Measurements from ENCODE around the gene C16orf74. TPM values are rescaled to one million over a fixed set of nuclear protein-coding genes. Genes with fewer than 3 reads are reported as not detected.

C16orf74 gene
- total and polyA plus RNA-seq, 7 experiments from 2014 or later = 0.99 to 19.8 (median 13.1) TPM

GRCh38 chr16:85718682-85719081 is 32.2 kb downstream of the C16orf74 start:
- ATAC-seq (no peak), DNase-seq (no peak)
- Histone ChIP-seq H3K4me1 (ENCODE audit: control insufficient read depth in 2 of 2, insufficient read depth in 2 of 2, low read length in 2 of 2) (peaks cover 0 to 11% of the 10 kb centered on the region in 2 donors), H3K4me3 (ENCODE audit: low read length) (no peak overlapping the region), H3K27me3 (ENCODE audit: control insufficient read depth in 2 of 2, insufficient read depth in 2 of 2, low read length in 2 of 2) (no peaks in the 10 kb centered on the region), H3K27ac (ENCODE audit: low read depth, low read length) (no peak overlapping the region), H3K36me3 (ENCODE audit: control insufficient read depth in 2 of 3, insufficient read depth in 3 of 3, low read length in 3 of 3) (no peaks in the 10 kb centered on the region), H3K9me3 (ENCODE audit: control insufficient read depth in 2 of 3, low read length in 3 of 3) (no peaks in the 10 kb centered on the region)
- Mint-ChIP-seq H3K27ac (no peak overlapping the region), H3K27me3 (peaks cover 0 to 15% (median 0%) of the 10 kb centered on the region in 5 donors), H3K4me3 (no peak overlapping the region), H3K9me3 (no peaks in the 10 kb centered on the region), H3K36me3 (peaks cover 0 to 2% (median 0%) of the 10 kb centered on the region in 5 donors), H3K4me1 (peaks cover 0 to 20% (median 17%) of the 10 kb centered on the region in 7 donors)
- intact Hi-C loops (cut with micrococcal nuclease) = loop anchor here (1.0 to 10.0 kb wide), 6 partner anchors 17 to 414 kb away; partner anchors contain the start of gene C16orf74 (in 1 of the 2)
- ChIA-PET CTCF (interaction anchor here (0.7 kb wide), 1 partner anchor 324 kb away, joined by 3 read pairs; no protein-coding TSS in a partner anchor), POLR2A (no interaction called here)

- no peak for DNase-seq
- Mint-ChIP-seq H3K27me3 (peaks cover 0 to 15% (median 0%) of the 10 kb centered on the region in 5 donors), H3K36me3 (peaks cover 0 to 2% (median 0%) of the 10 kb centered on the region in 5 donors), H3K4me1 (peaks cover 0 to 20% (median 17%) of the 10 kb centered on the region in 7 donors), H3K9me3 (peaks cover 0 to under 1% (median 0%) of the 10 kb centered on the region in 11 donors), H3K27ac (no peak overlapping the region), H3K4me3 (peak overlapping the region in 1 of 10 donors; percentile 61)
- no peaks in the 10 kb centered on the region for H3K9me3 ChIP-seq (ENCODE audit: control insufficient read depth in 2 of 3, low read length in 3 of 3)
- CTCF ChIA-PET = no interaction called here
- ATAC-seq = no peak
- H3K36me3 ChIP-seq (ENCODE audit: control insufficient read depth in 2 of 3, insufficient read depth in 3 of 3, low read length in 3 of 3) = no peaks in the 10 kb centered on the region
- no peak overlapping the region for H3K4me3 ChIP-seq (ENCODE audit: low read length)
- intact Hi-C loops (cut with micrococcal nuclease) = loop anchor here (1.0 to 10.0 kb wide), 6 partner anchors 17 to 413 kb away; partner anchors contain the start of gene C16orf74 (in 1 of the 2)
- H3K27ac ChIP-seq (ENCODE audit: low read depth, low read length) = no peak overlapping the region
- POLR2A ChIA-PET = no interaction called here
- H3K27me3 ChIP-seq (ENCODE audit: control insufficient read depth in 2 of 2, insufficient read depth in 2 of 2, low read length in 2 of 2) = no peaks in the 10 kb centered on the region
- peaks cover 0 to 11% of the 10 kb centered on the region in 2 donors for H3K4me1 ChIP-seq (ENCODE audit: control insufficient read depth in 2 of 2, insufficient read depth in 2 of 2, low read length in 2 of 2)
Measured at GRCh38 chr16:85718153-85718477, 32.8 kb downstream of the C16orf74 start.

GRCh38 chr16:85717393-85718152 is 33.3 kb downstream of the C16orf74 start:
- ChIA-PET CTCF (interaction anchor here (0.7 to 2.4 kb wide), 4 partner anchors 12 to 420 kb away, joined by 3 to 6 read pairs (median 4); no protein-coding TSS in a partner anchor), POLR2A (no interaction called here)
- H3K27ac ChIP-seq (ENCODE audit: low read depth, low read length) = no peak overlapping the region
- intact Hi-C loops (cut with micrococcal nuclease) = loop anchor here (1.0 to 10.0 kb wide), 6 partner anchors 18 to 413 kb away; partner anchors contain the start of gene C16orf74 (in 1 of the 2)
- peaks cover 0 to 20% (median 17%) of the 10 kb centered on the region in 7 donors for H3K4me1 Mint-ChIP-seq
- no peaks in the 10 kb centered on the region for H3K36me3 ChIP-seq (ENCODE audit: control insufficient read depth in 2 of 3, insufficient read depth in 3 of 3, low read length in 3 of 3)
- H3K9me3 Mint-ChIP-seq = peaks cover 0 to 6% (median 0%) of the 10 kb centered on the region in 11 donors
- no peak overlapping the region for H3K27ac Mint-ChIP-seq
- H3K36me3 Mint-ChIP-seq = peaks cover 0 to 6% (median 4%) of the 10 kb centered on the region in 5 donors
- peak; percentile 26 to 59 (median 49) for DNase-seq
- H3K4me3 ChIP-seq (ENCODE audit: low read length) = no peak overlapping the region
- peak overlapping the region in 1 of 10 donors; percentile 61 for H3K4me3 Mint-ChIP-seq
- H3K4me1 ChIP-seq (ENCODE audit: control insufficient read depth in 2 of 2, insufficient read depth in 2 of 2, low read length in 2 of 2) = peaks cover 0 to 11% of the 10 kb centered on the region in 2 donors
- no peaks in the 10 kb centered on the region for H3K27me3 ChIP-seq (ENCODE audit: control insufficient read depth in 2 of 2, insufficient read depth in 2 of 2, low read length in 2 of 2)
- H3K9me3 ChIP-seq (ENCODE audit: control insufficient read depth in 2 of 3, low read length in 3 of 3) = no peaks in the 10 kb centered on the region
- peak; percentile 63 for ATAC-seq
- peaks cover 0 to 15% (median 0%) of the 10 kb centered on the region in 5 donors for H3K27me3 Mint-ChIP-seq

GRCh38 chr16:85716680-85717038 is 34.2 kb downstream of the C16orf74 start:
- intact Hi-C loops (cut with micrococcal nuclease) = loop anchor here in 1 of 2 donors (5.0 to 10.0 kb wide), 2 partner anchors 36 to 412 kb away; partner anchors contain the start of gene C16orf74

GRCh38 chr16:85716022-85716679 is 34.7 kb downstream of the C16orf74 start:
- POLR2A ChIA-PET = no interaction called here
- intact Hi-C loops (cut with micrococcal nuclease) = loop anchor here in 1 of 2 donors (5.0 to 10.0 kb wide), 2 partner anchors 36 to 411 kb away; partner anchors contain the start of gene C16orf74
- ATAC-seq = no peak

More at GRCh38 chr16:85716680-85717038, 34.2 kb downstream of the C16orf74 start:
- Mint-ChIP-seq H3K27me3 (peaks cover 0 to 15% (median 0%) of the 10 kb centered on the region in 5 donors), H3K9me3 (peaks cover 0 to 11% (median 4%) of the 10 kb centered on the region in 11 donors), H3K27ac (no peak overlapping the region), H3K4me1 (peaks cover 0 to 20% (median 17%) of the 10 kb centered on the region in 7 donors), H3K36me3 (peaks cover 0 to 12% (median 9%) of the 10 kb centered on the region in 5 donors), H3K4me3 (peak overlapping the region in 1 of 10 donors; percentile 61)
- Histone ChIP-seq H3K36me3 (ENCODE audit: control insufficient read depth in 2 of 3, insufficient read depth in 3 of 3, low read length in 3 of 3) (no peaks in the 10 kb centered on the region), H3K27ac (ENCODE audit: low read depth, low read length) (no peak overlapping the region), H3K9me3 (ENCODE audit: control insufficient read depth in 2 of 3, low read length in 3 of 3) (peaks cover 0 to 5% (median 0%) of the 10 kb centered on the region in 3 experiments), H3K27me3 (ENCODE audit: control insufficient read depth in 2 of 2, insufficient read depth in 2 of 2, low read length in 2 of 2) (no peaks in the 10 kb centered on the region), H3K4me3 (ENCODE audit: low read length) (no peak overlapping the region), H3K4me1 (ENCODE audit: control insufficient read depth in 2 of 2, insufficient read depth in 2 of 2, low read length in 2 of 2) (peaks cover 0 to 11% of the 10 kb centered on the region in 2 donors)
- ATAC-seq (no peak), DNase-seq (no peak)
- CTCF ChIA-PET = interaction anchor here (0.9 to 2.4 kb wide), 3 partner anchors 13 to 59 kb away, joined by 4 to 6 read pairs (median 4); no protein-coding TSS in a partner anchor
- POLR2A ChIA-PET = no interaction called here

More at GRCh38 chr16:85716022-85716679, 34.7 kb downstream of the C16orf74 start:
- peaks cover 0 to 20% (median 17%) of the 10 kb centered on the region in 7 donors for H3K4me1 Mint-ChIP-seq
- H3K27ac ChIP-seq (ENCODE audit: low read depth, low read length) = no peak overlapping the region
- peak overlapping the region in 2 of 9 donors; percentile 44 to 60 for H3K27ac Mint-ChIP-seq
- no peak for DNase-seq
- no peaks in the 10 kb centered on the region for H3K27me3 ChIP-seq (ENCODE audit: control insufficient read depth in 2 of 2, insufficient read depth in 2 of 2, low read length in 2 of 2)
- H3K4me1 ChIP-seq (ENCODE audit: control insufficient read depth in 2 of 2, insufficient read depth in 2 of 2, low read length in 2 of 2) = peaks cover 0 to 11% of the 10 kb centered on the region in 2 donors
- peaks cover 0 to 5% (median 0%) of the 10 kb centered on the region in 3 experiments for H3K9me3 ChIP-seq (ENCODE audit: control insufficient read depth in 2 of 3, low read length in 3 of 3)
- no peak overlapping the region for H3K4me3 ChIP-seq (ENCODE audit: low read length)
- H3K9me3 Mint-ChIP-seq = peaks cover 0 to 11% (median 4%) of the 10 kb centered on the region in 11 donors
- peak overlapping the region in 4 of 10 donors; percentile 16 to 61 (median 48) for H3K4me3 Mint-ChIP-seq
- CTCF ChIA-PET = interaction anchor here (1.4 to 2.4 kb wide), 2 partner anchors 13 to 58 kb away, joined by 4 to 6 read pairs; no protein-coding TSS in a partner anchor
- peaks cover 0 to 12% (median 9%) of the 10 kb centered on the region in 5 donors for H3K36me3 Mint-ChIP-seq
- peaks cover 0 to 15% (median 0%) of the 10 kb centered on the region in 5 donors for H3K27me3 Mint-ChIP-seq
- H3K36me3 ChIP-seq (ENCODE audit: control insufficient read depth in 2 of 3, insufficient read depth in 3 of 3, low read length in 3 of 3) = no peaks in the 10 kb centered on the region

Data from naive thymus-derived CD4-positive, alpha-beta T cell (primary cell).